ENCODE results near the gene HMGXB3. TPM values are rescaled to one million over a fixed set of nuclear protein-coding genes. Genes with fewer than 3 reads are reported as not detected.

HMGXB3 gene
- total RNA-seq, 4 donors from 2014 or later = 19.7 to 27.0 (median 23.9) TPM

DNA sequence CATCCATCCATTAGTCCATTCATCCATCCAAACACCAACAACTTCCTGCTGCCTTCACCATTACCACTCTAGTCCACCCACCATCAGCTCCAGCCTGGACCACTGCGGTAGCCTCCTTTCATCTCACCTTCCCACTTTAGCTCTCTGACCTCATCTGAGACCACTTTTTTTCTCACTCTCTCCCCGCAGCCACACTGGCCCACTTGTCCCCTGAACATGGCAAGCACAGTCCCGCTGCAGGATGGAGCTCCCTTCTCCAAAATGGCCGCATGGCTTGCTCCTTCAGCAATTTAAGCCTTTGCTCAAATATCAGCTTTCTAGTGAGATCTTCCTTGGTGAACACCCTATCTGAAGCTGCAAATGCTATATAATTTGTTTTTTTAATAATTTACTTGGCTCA is 74.7 kb downstream of the HMGXB3 start:
- ATAC-seq = no peak
- Histone ChIP-seq H3K27ac (no peak overlapping the region), H3K4me1 (no peaks in the 10 kb centered on the region), H3K9me3 (no peaks in the 10 kb centered on the region), H3K4me3 (no peak overlapping the region), H3K27me3 (no peaks in the 10 kb centered on the region), H3K36me3 (no peaks in the 10 kb centered on the region)
- in situ Hi-C loops (cut with MboI; ENCODE audit: low sequenced_read_pairs in 4 of 4) = no loop called here
- intact Hi-C loops (cut with DNase I; ENCODE audit: low total_unique reads) = no loop called here
- DNase-seq = no peak
- TF ChIP-seq POLR2A (IDR thresholded peaks at IDR 0.05) = no peak
- TF ChIP-seq, protein P1, sequence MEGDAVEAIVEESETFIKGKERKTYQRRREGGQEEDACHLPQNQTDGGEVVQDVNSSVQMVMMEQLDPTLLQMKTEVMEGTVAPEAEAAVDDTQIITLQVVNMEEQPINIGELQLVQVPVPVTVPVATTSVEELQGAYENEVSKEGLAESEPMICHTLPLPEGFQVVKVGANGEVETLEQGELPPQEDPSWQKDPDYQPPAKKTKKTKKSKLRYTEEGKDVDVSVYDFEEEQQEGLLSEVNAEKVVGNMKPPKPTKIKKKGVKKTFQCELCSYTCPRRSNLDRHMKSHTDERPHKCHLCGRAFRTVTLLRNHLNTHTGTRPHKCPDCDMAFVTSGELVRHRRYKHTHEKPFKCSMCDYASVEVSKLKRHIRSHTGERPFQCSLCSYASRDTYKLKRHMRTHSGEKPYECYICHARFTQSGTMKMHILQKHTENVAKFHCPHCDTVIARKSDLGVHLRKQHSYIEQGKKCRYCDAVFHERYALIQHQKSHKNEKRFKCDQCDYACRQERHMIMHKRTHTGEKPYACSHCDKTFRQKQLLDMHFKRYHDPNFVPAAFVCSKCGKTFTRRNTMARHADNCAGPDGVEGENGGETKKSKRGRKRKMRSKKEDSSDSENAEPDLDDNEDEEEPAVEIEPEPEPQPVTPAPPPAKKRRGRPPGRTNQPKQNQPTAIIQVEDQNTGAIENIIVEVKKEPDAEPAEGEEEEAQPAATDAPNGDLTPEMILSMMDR (IDR thresholded peaks at IDR 0.05 in 4 of 5, conservative IDR thresholded peaks at IDR 0.05 in 1 of 5) = no peak

DNA sequence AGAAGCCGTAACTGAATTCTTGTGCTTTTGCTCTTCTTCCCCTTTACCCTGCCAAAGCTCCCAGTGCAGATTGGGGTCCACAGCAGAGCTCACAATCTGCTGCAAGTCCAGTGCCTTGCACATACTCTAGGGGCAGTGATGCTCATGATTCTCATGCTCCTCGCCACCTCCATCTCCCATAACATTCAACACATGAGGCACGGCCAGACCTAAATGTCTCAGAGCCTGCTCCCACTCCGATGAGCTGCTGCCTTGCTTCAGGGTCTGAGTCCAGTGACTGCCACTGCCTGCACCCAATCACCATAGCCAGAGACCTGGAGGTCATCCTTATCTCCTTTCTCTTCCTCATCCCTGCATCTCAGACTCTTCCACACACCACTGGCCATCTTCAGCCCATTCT is 75.3 kb downstream of the HMGXB3 start:
- no peaks in the 10 kb centered on the region for H3K36me3 ChIP-seq
- intact Hi-C loops (cut with DNase I; ENCODE audit: low total_unique reads) = no loop called here
- H3K4me1 ChIP-seq = no peaks in the 10 kb centered on the region
- in situ Hi-C loops (cut with MboI; ENCODE audit: low sequenced_read_pairs in 4 of 4) = no loop called here
- no peak for TF ChIP-seq POLR2A (IDR thresholded peaks at IDR 0.05)
- TF ChIP-seq, protein P1 (IDR thresholded peaks at IDR 0.05 in 4 of 5, conservative IDR thresholded peaks at IDR 0.05 in 1 of 5) = no peak
- no peak overlapping the region for H3K4me3 ChIP-seq
- ATAC-seq = no peak
- no peaks in the 10 kb centered on the region for H3K27me3 ChIP-seq
- H3K27ac ChIP-seq = no peak overlapping the region
- no peaks in the 10 kb centered on the region for H3K9me3 ChIP-seq
- DNase-seq = no peak

GRCh38 chr5:150077060-150077459 is 76.5 kb downstream of the HMGXB3 start:
- no peak for TF ChIP-seq POLR2A (IDR thresholded peaks at IDR 0.05)
- TF ChIP-seq, protein P1 (IDR thresholded peaks at IDR 0.05 in 4 of 5, conservative IDR thresholded peaks at IDR 0.05 in 1 of 5) = no peak
- Histone ChIP-seq H3K9me3 (no peaks in the 10 kb centered on the region), H3K27me3 (no peaks in the 10 kb centered on the region), H3K4me1 (no peaks in the 10 kb centered on the region), H3K36me3 (no peaks in the 10 kb centered on the region), H3K27ac (no peak overlapping the region), H3K4me3 (no peak overlapping the region)
- in situ Hi-C loops (cut with MboI; ENCODE audit: low sequenced_read_pairs in 4 of 4) (no loop called here), intact Hi-C loops (cut with DNase I; ENCODE audit: low total_unique reads) (no loop called here)
- ATAC-seq (no peak), DNase-seq (no peak)

DNA sequence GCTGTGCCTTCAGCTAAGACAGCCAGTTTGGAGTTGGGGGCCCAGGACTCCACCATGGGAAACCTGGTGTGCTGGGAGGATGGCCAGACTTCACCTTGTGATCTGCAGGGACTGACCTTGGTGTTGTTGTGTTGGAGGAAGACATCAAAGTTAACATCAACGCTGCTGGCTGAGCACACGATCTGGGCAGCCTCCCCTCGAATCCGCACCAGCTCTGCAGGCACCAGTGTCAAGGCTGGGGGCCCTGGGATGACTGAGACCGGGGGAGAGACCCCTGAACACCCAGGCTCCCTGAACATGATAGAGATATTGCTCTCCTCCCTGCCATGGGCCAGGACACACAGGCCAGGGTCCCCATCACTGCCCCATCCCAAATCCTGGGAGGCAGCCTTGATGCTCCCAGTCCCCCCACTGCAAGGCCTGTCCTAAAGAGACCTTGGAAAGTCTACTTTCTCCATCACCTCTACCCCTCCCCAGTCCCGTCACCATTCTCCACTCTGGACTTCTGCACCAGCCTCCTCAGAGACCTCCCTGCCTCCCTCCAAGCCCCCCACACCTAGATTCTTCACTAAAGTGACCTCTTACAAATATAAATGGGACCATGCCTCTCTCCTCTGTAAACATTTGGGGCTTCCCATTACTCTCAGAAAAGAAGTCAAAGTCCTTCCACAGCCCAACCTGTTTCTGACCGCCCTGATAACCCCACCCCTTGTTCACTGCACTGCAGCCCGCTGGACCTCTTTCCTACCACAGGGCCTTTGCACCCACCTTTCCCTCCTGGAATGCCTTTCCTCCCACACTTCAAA is 77.7 kb downstream of the HMGXB3 start:
- Histone ChIP-seq H3K9me3 (no peaks in the 10 kb centered on the region), H3K4me1 (no peaks in the 10 kb centered on the region), H3K4me3 (no peak overlapping the region), H3K27ac (no peak overlapping the region), H3K36me3 (no peaks in the 10 kb centered on the region), H3K27me3 (no peaks in the 10 kb centered on the region)
- no peak for DNase-seq
- in situ Hi-C loops (cut with MboI; ENCODE audit: low sequenced_read_pairs in 4 of 4) (no loop called here), intact Hi-C loops (cut with DNase I; ENCODE audit: low total_unique reads) (no loop called here)
- ATAC-seq = no peak
- TF ChIP-seq, protein P1 (IDR thresholded peaks at IDR 0.05 in 4 of 5, conservative IDR thresholded peaks at IDR 0.05 in 1 of 5) = no peak
- TF ChIP-seq POLR2A (IDR thresholded peaks at IDR 0.05) = no peak
